ENCODE measurements around the gene BCAS3.

Gene BCAS3

DNA sequence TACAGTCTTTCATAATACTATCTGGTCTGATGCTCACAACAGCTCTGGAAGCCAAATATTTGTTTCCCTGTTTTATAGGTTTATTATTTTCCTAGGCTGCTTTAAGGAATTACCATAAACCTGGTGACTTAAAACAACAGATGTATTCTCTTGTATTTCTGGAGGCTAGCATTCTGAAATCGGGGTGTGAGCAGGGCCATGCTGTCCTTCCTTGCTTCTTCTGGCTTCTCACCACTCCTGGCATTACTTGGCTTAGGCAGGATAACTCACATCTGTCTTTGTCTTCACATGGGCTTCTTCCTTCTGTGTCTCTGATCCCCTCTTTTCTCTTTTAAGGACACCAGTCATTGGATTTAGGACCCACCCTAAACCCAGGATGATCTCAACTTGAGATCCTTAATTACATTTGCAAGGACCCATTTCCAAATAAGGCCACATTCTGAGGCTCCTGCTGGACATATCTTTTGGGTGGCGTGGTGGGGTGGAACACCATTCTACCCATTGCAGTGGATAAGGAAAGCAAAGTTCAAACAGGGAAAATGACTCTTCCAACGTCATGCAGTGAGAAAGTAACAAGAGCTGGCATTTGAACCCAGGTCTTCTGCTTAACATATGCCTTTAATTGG, 682.8 kb downstream of the BCAS3 start:
- H3K4me3 ChIP-seq (ENCODE audit: low read length) = no peak overlapping the region
- TF ChIP-seq, protein P1, sequence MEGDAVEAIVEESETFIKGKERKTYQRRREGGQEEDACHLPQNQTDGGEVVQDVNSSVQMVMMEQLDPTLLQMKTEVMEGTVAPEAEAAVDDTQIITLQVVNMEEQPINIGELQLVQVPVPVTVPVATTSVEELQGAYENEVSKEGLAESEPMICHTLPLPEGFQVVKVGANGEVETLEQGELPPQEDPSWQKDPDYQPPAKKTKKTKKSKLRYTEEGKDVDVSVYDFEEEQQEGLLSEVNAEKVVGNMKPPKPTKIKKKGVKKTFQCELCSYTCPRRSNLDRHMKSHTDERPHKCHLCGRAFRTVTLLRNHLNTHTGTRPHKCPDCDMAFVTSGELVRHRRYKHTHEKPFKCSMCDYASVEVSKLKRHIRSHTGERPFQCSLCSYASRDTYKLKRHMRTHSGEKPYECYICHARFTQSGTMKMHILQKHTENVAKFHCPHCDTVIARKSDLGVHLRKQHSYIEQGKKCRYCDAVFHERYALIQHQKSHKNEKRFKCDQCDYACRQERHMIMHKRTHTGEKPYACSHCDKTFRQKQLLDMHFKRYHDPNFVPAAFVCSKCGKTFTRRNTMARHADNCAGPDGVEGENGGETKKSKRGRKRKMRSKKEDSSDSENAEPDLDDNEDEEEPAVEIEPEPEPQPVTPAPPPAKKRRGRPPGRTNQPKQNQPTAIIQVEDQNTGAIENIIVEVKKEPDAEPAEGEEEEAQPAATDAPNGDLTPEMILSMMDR (IDR thresholded peaks at IDR 0.05; ENCODE audit: insufficient read depth, low read depth, low read length, missing control alignments) = no peak
- DNase-seq (ENCODE audit: low read depth) = no peak

DNA sequence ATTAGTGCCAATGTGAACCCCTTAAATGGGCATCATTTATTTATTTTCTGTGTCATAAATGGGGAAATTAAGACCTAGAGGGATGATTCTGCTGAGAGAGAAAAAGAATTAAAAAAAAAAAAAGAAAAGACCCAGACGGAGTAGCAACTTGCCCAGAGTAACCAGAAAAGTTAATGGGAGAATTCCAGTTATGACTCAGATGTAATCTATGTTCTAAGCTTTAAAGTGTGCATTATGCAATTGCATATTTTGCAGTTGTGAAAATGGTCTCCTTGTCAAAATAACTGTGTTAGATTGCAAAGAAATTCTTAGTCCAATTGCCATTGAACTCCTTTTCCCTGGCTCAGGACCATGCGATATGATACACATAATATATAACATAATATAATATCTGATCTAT, 683.4 kb downstream of the BCAS3 start:
- DNase-seq (ENCODE audit: low read depth) = peak; percentile 78
- H3K4me3 ChIP-seq (ENCODE audit: low read length) = no peak overlapping the region
- TF ChIP-seq, protein P1 (IDR thresholded peaks at IDR 0.05; ENCODE audit: insufficient read depth, low read depth, low read length, missing control alignments) = no peak

DNA sequence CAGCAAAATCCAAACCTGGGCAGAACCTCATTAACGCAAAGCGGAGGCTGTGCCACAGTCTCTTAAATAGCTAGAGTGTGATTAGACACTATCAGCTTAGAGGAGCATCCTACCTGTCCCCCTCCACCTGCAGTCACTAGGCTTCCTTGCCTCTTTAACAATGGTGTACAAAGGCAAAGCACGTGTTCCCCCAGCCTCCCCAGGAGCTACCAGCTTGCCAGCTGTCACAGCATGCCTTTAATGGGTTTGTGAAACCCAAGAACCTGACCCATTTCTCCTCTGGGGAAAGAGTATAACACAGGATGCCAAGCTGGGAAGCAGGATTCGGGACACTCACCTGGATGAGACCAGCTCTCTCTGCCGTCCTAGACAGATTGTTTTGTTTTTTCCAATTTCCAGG, 684.7 kb downstream of the BCAS3 start:
- H3K4me3 ChIP-seq (ENCODE audit: low read length) = no peak overlapping the region
- no peak for DNase-seq (ENCODE audit: low read depth)
- TF ChIP-seq, protein P1 (IDR thresholded peaks at IDR 0.05; ENCODE audit: insufficient read depth, low read depth, low read length, missing control alignments) = no peak

DNA sequence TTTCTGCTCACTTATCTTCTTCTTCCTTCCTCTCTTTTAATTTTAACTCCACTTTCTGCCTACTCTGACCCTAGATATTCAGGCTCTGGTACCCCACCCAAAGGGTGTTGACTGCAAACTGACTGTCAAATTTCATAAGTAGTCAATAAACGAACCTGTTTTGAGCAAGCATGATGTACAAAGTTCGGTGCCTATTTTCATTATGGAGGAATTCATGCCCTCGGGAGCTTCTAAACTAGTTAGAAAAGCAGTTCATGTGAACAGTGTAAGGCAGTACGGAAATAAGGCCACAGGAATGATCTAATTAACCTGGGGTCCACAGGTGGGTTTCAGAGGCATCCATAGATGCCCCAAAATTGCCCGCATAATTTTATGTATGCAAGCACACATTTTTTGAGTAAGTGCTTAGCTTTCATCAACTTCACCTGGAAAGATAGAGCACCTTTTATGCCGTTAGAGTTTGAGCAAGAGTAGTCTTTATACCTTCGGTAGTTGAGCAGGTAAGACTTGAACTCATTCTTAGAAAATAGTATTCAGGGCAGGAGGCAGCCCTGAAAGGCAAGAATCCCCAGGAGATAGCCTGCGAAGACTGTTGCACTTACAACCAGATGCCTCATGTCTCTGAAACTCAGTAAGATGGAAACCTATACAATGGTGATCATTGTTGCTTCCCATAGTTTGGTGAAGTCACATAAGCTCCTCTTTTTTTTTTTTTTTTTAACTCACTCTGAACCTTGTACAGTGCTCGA, 685.4 kb downstream of the BCAS3 start:
- no peak overlapping the region for H3K4me3 ChIP-seq (ENCODE audit: low read length)
- no peak for DNase-seq (ENCODE audit: low read depth)
- TF ChIP-seq, protein P1 (IDR thresholded peaks at IDR 0.05; ENCODE audit: insufficient read depth, low read depth, low read length, missing control alignments) = no peak

DNA sequence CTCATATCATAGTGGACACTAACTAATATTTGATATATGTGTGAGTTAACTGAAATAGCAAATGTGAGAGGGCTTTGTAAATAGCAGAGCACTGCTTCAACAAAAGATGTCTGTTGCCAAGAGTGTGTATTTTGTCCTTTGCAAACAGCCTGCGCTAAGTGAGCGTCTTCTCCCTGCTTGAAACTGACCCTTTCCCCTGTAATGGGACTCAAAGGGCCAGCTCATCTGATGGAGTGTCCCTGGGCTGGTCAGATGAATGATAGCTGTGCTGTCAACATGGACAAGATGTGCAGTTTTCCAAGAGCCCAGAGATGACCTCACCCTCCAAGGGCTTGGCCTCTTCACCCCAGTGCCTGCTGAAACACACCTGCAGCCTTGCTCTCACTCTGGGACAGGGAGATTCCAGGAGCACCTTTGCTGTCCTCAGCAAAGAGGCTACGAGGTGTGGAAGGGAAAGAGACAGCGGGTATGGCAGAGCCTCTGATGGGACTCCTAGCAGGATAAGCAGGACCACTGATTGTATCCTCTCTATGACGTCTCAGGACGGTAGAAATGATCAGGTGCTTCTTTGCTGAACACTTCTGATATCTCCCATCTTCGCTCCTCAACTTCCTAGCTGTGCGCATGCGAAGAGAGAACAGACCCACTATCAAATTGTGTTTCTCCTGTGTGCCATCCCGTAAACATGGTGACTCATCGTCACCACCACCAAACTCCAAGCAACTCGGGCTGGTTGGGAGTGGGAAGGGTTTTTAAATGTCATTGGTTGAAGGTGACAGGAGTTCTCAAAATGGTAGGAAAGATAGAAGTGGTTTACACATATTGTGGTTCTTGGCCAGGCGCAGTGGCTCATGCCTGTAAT, 686.2 kb downstream of the BCAS3 start:
- TF ChIP-seq, protein P1 (IDR thresholded peaks at IDR 0.05; ENCODE audit: insufficient read depth, low read depth, low read length, missing control alignments) = no peak
- H3K4me3 ChIP-seq (ENCODE audit: low read length) = no peak overlapping the region
- DNase-seq (ENCODE audit: low read depth) = no peak

DNA sequence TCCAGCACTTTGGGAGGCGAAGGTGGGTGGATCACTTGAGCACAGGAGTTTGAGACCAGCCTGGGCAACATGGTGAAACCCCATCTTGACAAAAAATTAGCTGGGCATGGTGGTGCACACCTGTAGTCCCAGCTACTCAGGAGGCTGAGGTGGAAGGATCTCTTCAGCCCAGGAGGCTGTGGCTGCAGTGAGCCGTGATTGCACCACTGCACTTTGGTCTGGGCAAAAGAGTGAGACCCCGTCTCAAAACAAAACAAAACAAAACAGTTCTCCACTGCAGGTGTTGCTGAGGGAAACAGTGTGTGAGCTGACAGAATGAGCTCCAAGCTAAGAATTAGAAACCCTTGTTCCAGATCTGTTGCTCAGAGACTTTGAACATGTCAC, 686.8 kb downstream of the BCAS3 start:
- no peak overlapping the region for H3K4me3 ChIP-seq (ENCODE audit: low read length)
- DNase-seq (ENCODE audit: low read depth) = no peak
- TF ChIP-seq, protein P1 (IDR thresholded peaks at IDR 0.05; ENCODE audit: insufficient read depth, low read depth, low read length, missing control alignments) = no peak
